ENCODE data around the gene LRRC8E. TPM values are rescaled to one million over a fixed set of nuclear protein-coding genes. Genes with fewer than 3 reads are reported as not detected.

The LRRC8E gene
- total and polyA plus RNA-seq, 2 of the 8 experiments (the other 6 are each of a cell fraction or from before 2014, with no cell fraction given): 2.7 to 2.9 TPM

GRCh38 chr19:7861619-7862412 is 26.5 kb upstream of the LRRC8E start:
- Histone ChIP-seq H2BK20ac (ENCODE audit: low read length) (no peak overlapping the region), H3K4me1 (replicated peaks in 1 of 4; ENCODE audit: control insufficient read depth in 3 of 4, insufficient read depth in 4 of 4, low read length in 3 of 4) (peaks cover 4 to 33% (median 20%) of the 10 kb centered on the region in 4 experiments; a peak in 6 of 7 replicates), H3K14ac (ENCODE audit: insufficient read length) (no peak overlapping the region), H4K8ac (ENCODE audit: extremely low read depth, insufficient read depth, low read length) (peak overlapping the region; percentile 69), H3K23me2 (ENCODE audit: low read depth, low read length) (peaks cover 15% of the 10 kb centered on the region; the same call in 1 of the 2 replicates), H3K27ac (ENCODE audit: low read depth, low read length) (no peak overlapping the region), H2AK5ac (ENCODE audit: low read depth, low read length) (peak overlapping the region; percentile 90; the same call in 1 of the 2 replicates), H4K5ac (ENCODE audit: insufficient read length, low read depth, low read length) (peak overlapping the region; percentile 57), H3K79me1 (ENCODE audit: low read depth, low read length) (no peaks in the 10 kb centered on the region), H2BK120ac (replicated peaks; ENCODE audit: low read depth, low read length) (no peak overlapping the region), H2AFZ (ENCODE audit: low read length) (no peak overlapping the region; the same call in 1 of the 2 replicates), H3K9me3 (ENCODE audit: insufficient read depth in 2 of 2, low read depth in 1 of 2, low read length in 1 of 2) (no peaks in the 10 kb centered on the region), H3K79me2 (ENCODE audit: control insufficient read depth in 1 of 2, insufficient read depth in 2 of 2, low read length in 2 of 2) (no peaks in the 10 kb centered on the region), H3K23ac (ENCODE audit: insufficient read length) (no peak overlapping the region), H3K56ac (replicated peaks; ENCODE audit: insufficient read length, low read depth, low read length) (no peak overlapping the region), H2BK5ac (ENCODE audit: low read depth, low read length) (peak overlapping the region; percentile 80; the same call in 1 of the 2 replicates), H4K91ac (replicated peaks; ENCODE audit: insufficient read length, low read length) (peak overlapping the region; percentile 90), H3K18ac (ENCODE audit: extremely low read depth, low read length) (peak overlapping the region; percentile 75), H2BK12ac (ENCODE audit: low read depth, low read length) (peak overlapping the region; percentile 60; the same call in 1 of the 2 replicates), H3K4me2 (ENCODE audit: insufficient read depth in 1 of 2, low read depth in 2 of 2, low read length in 2 of 2) (peak overlapping the region; percentile 74 to 86), H3K9ac (replicated peaks in 1 of 4; ENCODE audit: extremely low read depth in 1 of 4, low read depth in 3 of 4, low read length in 3 of 4) (peak overlapping the region in 3 of 4 experiments; percentile 2 to 34 (median 20); a peak in 2 of 7 replicates), H3K36me3 (ENCODE audit: control insufficient read depth in 2 of 4, insufficient read depth in 4 of 4, low read length in 3 of 4) (no peaks in the 10 kb centered on the region), H3K27me3 (replicated peaks in 1 of 4; ENCODE audit: control insufficient read depth in 3 of 4, extremely low read depth in 1 of 4, insufficient read depth in 3 of 4, low read length in 3 of 4) (peaks cover 8 to 40% (median 31%) of the 10 kb centered on the region in 4 experiments), H4K20me1 (replicated peaks in 1 of 2; ENCODE audit: control insufficient read depth in 1 of 2, insufficient read depth in 2 of 2, low read length in 2 of 2) (peaks cover 0 to 10% of the 10 kb centered on the region in 2 experiments), H2BK15ac (ENCODE audit: low read length) (peak overlapping the region; percentile 92; the same call in 1 of the 2 replicates), H3K4ac (replicated peaks; ENCODE audit: insufficient read length, low read depth, low read length) (peak overlapping the region; percentile 7), H3K4me3 (ENCODE audit: extremely low read depth in 1 of 4, insufficient read depth in 2 of 4, low read depth in 3 of 4, low read length in 4 of 4) (peak overlapping the region; percentile 30 to 58 (median 50))
- POLR2A ChIA-PET (ENCODE audit: partially characterized antibody): interaction anchor here (0.6 to 10.5 kb wide), 10 partner anchors 8 to 82 kb away, joined by 3 to 106 read pairs (median 4); partner anchors contain the start of genes MAP2K7, PRR36, SNAPC2 and TGFBR3L
- DNase-seq (ENCODE audit: low read depth in 1 of 2, low spot score in 2 of 2) (no peak), FAIRE-seq (no peak)
- CTCF ChIA-PET (ENCODE audit: partially characterized antibody): interaction anchor here (0.6 to 11.2 kb wide), 21 partner anchors 8 to 340 kb away, joined by 3 to 112 read pairs (median 4); partner anchors contain the start of genes SNAPC2 and TGFBR3L
- 31% methylated on average over 42 of the region's 63 CpGs; no CpG with 5 or more reads in 1 of the 2 experiments for WGBS, 2 experiments (ENCODE audit: extremely low coverage in 1 of 2, insufficient coverage in 1 of 2, insufficient read length in 1 of 2, insufficient replicate concordance in 2 of 2, low coverage in 1 of 2, low lambda C conversion rate in 2 of 2, missing lambda C conversion rate in 1 of 2)
- TF ChIP-seq CHD1 (IDR thresholded peaks at IDR 0.05; ENCODE audit: low read depth, low read length) (no peak), KDM5A (IDR thresholded peaks at IDR 0.05; ENCODE audit: low read length) (no peak), POLR2A (IDR thresholded peaks at IDR 0.05; ENCODE audit: control extremely low read depth in 1 of 2, low read depth in 2 of 2, low read length in 2 of 2) (no peak), SP4 (IDR thresholded peaks at IDR 0.05; ENCODE audit: low read length) (no peak), EZH2 (IDR thresholded peaks at IDR 0.05; ENCODE audit: low read depth, low read length, severe bottlenecking) (no peak), NANOG (IDR thresholded peaks at IDR 0.05; ENCODE audit: insufficient read depth, low read depth, low read length, poor library complexity, severe bottlenecking) (no peak), YY1 (IDR thresholded peaks at IDR 0.05; ENCODE audit: low read depth, low read length) (no peak), TAF1 (IDR thresholded peaks at IDR 0.05; ENCODE audit: low read depth, low read length) (peak; percentile 51; the same call in 1 of the 2 replicates), BRCA1 (IDR thresholded peaks at IDR 0.05; ENCODE audit: low read depth, low read length) (no peak), MAX (IDR thresholded peaks at IDR 0.05) (peak; percentile 77), CBX8 (IDR thresholded peaks at IDR 0.05; ENCODE audit: borderline replicate concordance, low read depth, low read length) (no peak), TBP (IDR thresholded peaks at IDR 0.05; ENCODE audit: low read depth, low read length) (no peak)

Measured in H1 (cell line).